Measurements from ENCODE around the gene TREM1. TPM values are rescaled to one million over a fixed set of nuclear protein-coding genes. Genes with fewer than 3 reads are reported as not detected.

The TREM1 gene
- total RNA-seq, 2 donors from 2014 or later, result not detected

DNA sequence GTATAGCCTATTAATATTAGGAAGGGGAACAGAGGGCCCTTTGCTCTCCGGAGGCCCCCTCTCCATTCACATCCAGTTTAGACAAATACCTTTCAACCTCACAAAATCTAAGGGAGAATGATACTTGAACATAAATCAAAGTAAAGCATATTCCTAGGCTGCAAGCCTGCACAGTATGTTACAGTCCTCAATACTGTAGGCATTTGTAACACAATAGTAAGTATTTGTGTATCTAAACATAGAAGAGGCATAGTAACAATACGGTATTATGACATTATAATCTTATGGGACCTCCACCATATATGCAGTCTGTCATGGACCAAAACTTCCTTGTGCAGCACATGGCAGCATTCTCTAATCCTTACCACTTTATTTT lies 2.3 kb upstream of the TREM1 start:
- H3K27me3 ChIP-seq, result no peaks in the 10 kb centered on the region
- no peak for TF ChIP-seq POLR2A (IDR thresholded peaks at IDR 0.05)
- no peaks in the 10 kb centered on the region for H3K4me1 ChIP-seq
- DNase-seq (no peak), ATAC-seq (no peak)
- H3K4me3 ChIP-seq, result no peak overlapping the region
- no peaks in the 10 kb centered on the region for H3K36me3 ChIP-seq (replicated peaks in 1 of 2; ENCODE audit: insufficient read depth in 1 of 2, low read depth in 2 of 2)
- intact Hi-C loops (cut with DNase I), result no loop called here
- 55 to 79% methylated on average over 2 of the region's 2 CpGs for WGBS, 2 donors
- H3K27ac ChIP-seq, result no peak overlapping the region
- H3K9me3 ChIP-seq, result no peaks in the 10 kb centered on the region

DNA sequence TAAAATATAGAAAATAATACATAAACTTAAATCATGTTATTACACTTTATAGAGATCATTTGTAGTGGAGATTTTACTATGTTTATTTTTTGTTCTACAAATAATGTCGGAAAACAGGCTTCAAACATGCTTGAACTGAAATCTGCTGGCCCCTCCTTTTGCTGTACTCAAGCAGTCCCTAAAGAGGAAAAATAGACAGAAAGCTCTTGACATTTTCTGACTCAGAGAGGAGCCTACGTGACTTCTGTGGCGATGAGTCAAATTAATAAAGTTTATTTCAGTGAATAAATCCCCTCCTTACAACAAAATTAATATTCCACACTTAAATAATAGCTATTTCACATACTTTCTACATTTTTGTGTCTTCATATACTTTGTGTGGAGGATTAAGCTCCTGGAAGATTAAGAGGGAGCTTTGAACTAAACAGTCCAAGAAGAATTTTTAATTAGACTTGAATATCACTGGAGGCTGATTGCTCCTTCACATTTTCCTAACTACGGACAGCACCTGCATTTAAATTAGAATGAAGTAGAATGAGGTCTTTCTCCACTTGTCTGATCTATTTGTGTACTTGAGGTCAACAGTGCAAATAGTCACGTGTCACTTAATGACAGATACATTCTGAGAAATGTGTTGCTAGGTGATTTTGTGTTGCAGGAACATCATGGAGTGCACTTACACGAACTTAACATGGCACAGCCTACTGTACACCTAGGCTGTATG lies 1.7 kb upstream of the TREM1 start:
- no peak overlapping the region for H3K4me3 ChIP-seq
- no peaks in the 10 kb centered on the region for H3K36me3 ChIP-seq (replicated peaks in 1 of 2; ENCODE audit: insufficient read depth in 1 of 2, low read depth in 2 of 2)
- no peak overlapping the region for H3K27ac ChIP-seq
- no peaks in the 10 kb centered on the region for H3K9me3 ChIP-seq
- 42 to 48% methylated on average over 6 of the region's 6 CpGs for WGBS, 2 donors
- DNase-seq (no peak), ATAC-seq (no peak)
- H3K27me3 ChIP-seq, result no peaks in the 10 kb centered on the region
- H3K4me1 ChIP-seq, result no peaks in the 10 kb centered on the region
- intact Hi-C loops (cut with DNase I), result no loop called here
- TF ChIP-seq, protein P1, sequence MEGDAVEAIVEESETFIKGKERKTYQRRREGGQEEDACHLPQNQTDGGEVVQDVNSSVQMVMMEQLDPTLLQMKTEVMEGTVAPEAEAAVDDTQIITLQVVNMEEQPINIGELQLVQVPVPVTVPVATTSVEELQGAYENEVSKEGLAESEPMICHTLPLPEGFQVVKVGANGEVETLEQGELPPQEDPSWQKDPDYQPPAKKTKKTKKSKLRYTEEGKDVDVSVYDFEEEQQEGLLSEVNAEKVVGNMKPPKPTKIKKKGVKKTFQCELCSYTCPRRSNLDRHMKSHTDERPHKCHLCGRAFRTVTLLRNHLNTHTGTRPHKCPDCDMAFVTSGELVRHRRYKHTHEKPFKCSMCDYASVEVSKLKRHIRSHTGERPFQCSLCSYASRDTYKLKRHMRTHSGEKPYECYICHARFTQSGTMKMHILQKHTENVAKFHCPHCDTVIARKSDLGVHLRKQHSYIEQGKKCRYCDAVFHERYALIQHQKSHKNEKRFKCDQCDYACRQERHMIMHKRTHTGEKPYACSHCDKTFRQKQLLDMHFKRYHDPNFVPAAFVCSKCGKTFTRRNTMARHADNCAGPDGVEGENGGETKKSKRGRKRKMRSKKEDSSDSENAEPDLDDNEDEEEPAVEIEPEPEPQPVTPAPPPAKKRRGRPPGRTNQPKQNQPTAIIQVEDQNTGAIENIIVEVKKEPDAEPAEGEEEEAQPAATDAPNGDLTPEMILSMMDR (IDR thresholded peaks at IDR 0.05), result no peak
- no peak for TF ChIP-seq POLR2A (IDR thresholded peaks at IDR 0.05)

DNA sequence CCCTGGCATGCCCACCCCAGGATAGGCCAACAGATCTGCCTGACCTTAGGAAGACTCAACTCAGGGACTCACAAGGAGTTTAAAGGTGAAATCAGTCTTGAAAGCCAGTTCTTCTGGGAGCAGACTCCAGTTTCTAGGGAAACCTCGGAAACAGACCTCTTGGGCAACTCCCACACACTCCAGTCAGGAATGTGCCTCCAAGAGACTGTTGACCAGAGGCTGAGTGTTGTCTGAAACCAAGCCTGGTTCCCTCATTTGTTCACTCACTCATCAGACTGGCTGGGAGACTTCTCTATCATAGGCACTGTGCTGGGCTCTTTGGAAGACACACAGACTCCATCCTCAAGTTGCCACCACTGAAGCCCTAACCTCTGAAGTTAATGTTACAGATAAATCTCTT lies 1.8 kb downstream of the TREM1 start:
- intact Hi-C loops (cut with DNase I), result no loop called here
- no peak overlapping the region for H3K27ac ChIP-seq
- ATAC-seq (no peak), DNase-seq (no peak)
- H3K27me3 ChIP-seq, result no peaks in the 10 kb centered on the region
- no peak overlapping the region for H3K4me3 ChIP-seq
- H3K36me3 ChIP-seq (replicated peaks in 1 of 2; ENCODE audit: insufficient read depth in 1 of 2, low read depth in 2 of 2), result no peaks in the 10 kb centered on the region
- TF ChIP-seq, protein P1 (IDR thresholded peaks at IDR 0.05), result no peak
- no peak for TF ChIP-seq POLR2A (IDR thresholded peaks at IDR 0.05)
- H3K9me3 ChIP-seq, result no peaks in the 10 kb centered on the region
- 71 to 88% methylated on average over 1 of the region's 1 CpG for WGBS, 2 donors
- no peaks in the 10 kb centered on the region for H3K4me1 ChIP-seq

DNA sequence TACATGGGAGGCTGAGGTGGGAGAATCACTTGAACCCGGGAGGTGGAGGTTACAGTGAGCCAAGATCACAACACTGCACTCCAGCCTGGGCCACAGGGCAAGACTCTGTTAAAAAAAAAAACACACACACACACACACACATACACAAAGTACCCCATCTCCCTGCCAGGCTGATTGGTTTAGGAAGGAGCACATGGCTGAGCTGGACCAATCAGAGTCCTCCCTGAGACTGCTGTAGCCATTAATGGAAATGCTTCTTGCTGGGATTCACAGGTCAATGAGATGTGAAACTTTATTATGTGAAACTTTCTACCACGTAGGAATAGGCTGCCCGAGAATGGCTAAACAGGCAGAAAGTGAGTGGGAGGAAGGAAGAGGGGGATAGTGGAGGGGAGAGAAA lies 2.9 kb downstream of the TREM1 start:
- 56 to 79% methylated on average over 3 of the region's 3 CpGs for WGBS, 2 donors
- DNase-seq, result no peak
- H3K27ac ChIP-seq, result no peak overlapping the region

DNA sequence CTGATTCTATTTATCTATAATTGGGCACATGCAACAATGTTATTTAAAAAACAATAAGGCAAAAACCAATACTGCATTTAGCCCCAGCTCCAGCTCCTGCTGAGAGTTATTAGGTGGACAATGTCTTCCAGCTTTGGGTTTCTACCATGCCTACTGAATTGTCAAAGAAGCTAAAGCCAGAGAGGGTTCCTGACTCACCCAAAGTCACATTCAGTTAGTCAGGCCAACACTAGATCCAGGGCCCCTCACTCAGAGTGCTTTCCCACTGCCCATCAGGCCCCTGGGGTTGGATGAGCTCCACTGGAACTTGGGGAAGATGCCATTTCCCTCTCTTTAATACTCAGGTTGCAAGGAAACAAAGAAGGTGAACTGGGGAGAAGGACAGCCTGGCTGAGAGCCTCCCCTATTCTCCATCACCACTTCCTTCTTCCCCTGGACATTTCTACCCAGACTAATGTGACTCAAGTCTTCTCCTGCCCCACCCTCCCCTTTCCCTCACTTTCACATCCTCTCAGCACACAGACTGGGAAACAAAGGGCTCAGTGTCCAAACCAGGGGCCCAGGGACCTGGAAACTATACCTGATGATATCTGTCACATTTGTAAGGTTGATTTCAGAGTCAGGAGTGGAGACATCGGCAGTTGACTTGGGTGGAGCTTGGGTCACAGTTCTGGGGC lies 6.0 kb downstream of the TREM1 start:
- H3K36me3 ChIP-seq (replicated peaks in 1 of 2; ENCODE audit: insufficient read depth in 1 of 2, low read depth in 2 of 2), result no peaks in the 10 kb centered on the region
- intact Hi-C loops (cut with DNase I), result no loop called here
- WGBS, 2 donors, result 42 to 50% methylated on average over 1 of the region's 1 CpG
- DNase-seq (peak in 1 of 4 donors; percentile 42), ATAC-seq (no peak)
- TF ChIP-seq, protein P1 (IDR thresholded peaks at IDR 0.05), result no peak
- no peak for TF ChIP-seq POLR2A (IDR thresholded peaks at IDR 0.05)
- no peaks in the 10 kb centered on the region for H3K27me3 ChIP-seq
- no peak overlapping the region for H3K27ac ChIP-seq
- no peak overlapping the region for H3K4me3 ChIP-seq
- H3K4me1 ChIP-seq, result no peaks in the 10 kb centered on the region
- no peaks in the 10 kb centered on the region for H3K9me3 ChIP-seq

More for the DNA sequence above, 2.9 kb downstream of the TREM1 start:
- Histone ChIP-seq H3K36me3 (replicated peaks in 1 of 2; ENCODE audit: insufficient read depth in 1 of 2, low read depth in 2 of 2) (no peaks in the 10 kb centered on the region), H3K9me3 (no peaks in the 10 kb centered on the region), H3K27me3 (no peaks in the 10 kb centered on the region), H3K4me3 (no peak overlapping the region), H3K4me1 (no peaks in the 10 kb centered on the region)
- ATAC-seq, result no peak
- intact Hi-C loops (cut with DNase I), result no loop called here
- TF ChIP-seq POLR2A (IDR thresholded peaks at IDR 0.05), result no peak
- TF ChIP-seq, protein P1 (IDR thresholded peaks at IDR 0.05), result no peak
